Activated T-helper 17 cell treated with anti-CD3 and anti-CD28 coated beads, Interleukin-2, amount 50 U/mL, for 72 hours (primary cell): Measurements from ENCODE around the gene ALOX12B. TPM values are rescaled to one million over a fixed set of nuclear protein-coding genes. Genes with fewer than 3 reads are reported as not detected.

Source experiments
- ATAC-seq: fragments of 150-1000 bp; cut with Tn5 transposase; replicated peaks from 2 replicates; pipeline ENCODE4 v1.10.0; 2021; ENCODE audit warnings: mild to moderate bottlenecking, moderate library complexity
- H3K27ac Mint-ChIP-seq: one replicate; pipeline ENCODE4 v1.8.0; 2022; ENCODE audit warnings: mixed read lengths
- H3K27me3 Mint-ChIP-seq: one replicate; pipeline ENCODE4 v1.8.0; 2022; ENCODE audit warnings: mixed read lengths
- H3K36me3 Mint-ChIP-seq: one replicate; pipeline ENCODE4 v1.8.0; 2022; ENCODE audit warnings: low read depth, mild to moderate bottlenecking, mixed read lengths
- H3K4me1 Mint-ChIP-seq: one replicate; pipeline ENCODE4 v1.8.0; 2022; ENCODE audit warnings: mixed read lengths
- H3K4me3 Mint-ChIP-seq: one replicate; pipeline ENCODE4 v1.8.0; 2022; ENCODE audit warnings: mild to moderate bottlenecking, mixed read lengths
- H3K9me3 Mint-ChIP-seq: one replicate; pipeline ENCODE4 v1.8.0; 2022; ENCODE audit warnings: mixed read lengths
- total RNA-seq, 2 donors: library from RNA; stranded (reverse); gene quantifications; one replicate each; pipeline ENCODE4 v1.2.3, GENCODE V29; 2022

ALOX12B gene
- total RNA-seq: 1 to 10 TPM; 1.1 to 6.2 TPM

GRCh38 chr17:8087075-8087951 lies at the start of gene ALOX12B:
Gene ALOX12B (minus strand): TSS chr17:8087716. CDS start chr17:8087442, 274 bp downstream.
- H3K4me1 Mint-ChIP-seq: no peaks in the 10 kb centered on the region
- H3K36me3 Mint-ChIP-seq: no peaks in the 10 kb centered on the region

GRCh38 chr17:8133941-8134340 lies 46.4 kb upstream of the ALOX12B start:
- ATAC-seq: no peak
- no peaks in the 10 kb centered on the region for H3K27me3 Mint-ChIP-seq
- no peak overlapping the region for H3K4me3 Mint-ChIP-seq

More at GRCh38 chr17:8087075-8087951, at the start of gene ALOX12B:
- ATAC-seq: no peak
- Mint-ChIP-seq H3K27me3 (peaks cover 16% of the 10 kb centered on the region), H3K9me3 (no peaks in the 10 kb centered on the region), H3K27ac (no peak within 1 kb of the TSS), H3K4me3 (no peak within 1 kb of the TSS)

GRCh38 chr17:8133399-8133798 lies 45.9 kb upstream of the ALOX12B start:
- ATAC-seq: no peak
- no peak overlapping the region for H3K4me3 Mint-ChIP-seq
- H3K4me1 Mint-ChIP-seq: peaks cover 5% of the 10 kb centered on the region
- no peak overlapping the region for H3K27ac Mint-ChIP-seq
- H3K27me3 Mint-ChIP-seq: no peaks in the 10 kb centered on the region
- H3K36me3 Mint-ChIP-seq: no peaks in the 10 kb centered on the region
- H3K9me3 Mint-ChIP-seq: no peaks in the 10 kb centered on the region

More at GRCh38 chr17:8133941-8134340, 46.4 kb upstream of the ALOX12B start:
- peaks cover 5% of the 10 kb centered on the region for H3K4me1 Mint-ChIP-seq
- no peaks in the 10 kb centered on the region for H3K9me3 Mint-ChIP-seq
- no peaks in the 10 kb centered on the region for H3K36me3 Mint-ChIP-seq
- H3K27ac Mint-ChIP-seq: no peak overlapping the region

- no peak overlapping the region for H3K27ac Mint-ChIP-seq
- H3K4me1 Mint-ChIP-seq: peaks cover 9% of the 10 kb centered on the region
- H3K36me3 Mint-ChIP-seq: no peaks in the 10 kb centered on the region
- peak; percentile 88 for ATAC-seq
- peaks cover 4% of the 10 kb centered on the region for H3K27me3 Mint-ChIP-seq
- no peak overlapping the region for H3K4me3 Mint-ChIP-seq
- H3K9me3 Mint-ChIP-seq: no peaks in the 10 kb centered on the region
Measured at GRCh38 chr17:8131844-8132441, 44.4 kb upstream of the ALOX12B start.

- Mint-ChIP-seq H3K36me3 (peaks cover 31% of the 10 kb centered on the region), H3K4me3 (no peak overlapping the region), H3K9me3 (no peaks in the 10 kb centered on the region), H3K27me3 (peaks cover 20% of the 10 kb centered on the region), H3K4me1 (peaks cover 42% of the 10 kb centered on the region), H3K27ac (no peak overlapping the region)
- ATAC-seq: no peak
Measured at GRCh38 chr17:8128125-8128784, 40.7 kb upstream of the ALOX12B start.

- ATAC-seq: peak; percentile 63
- Mint-ChIP-seq H3K27ac (peak overlapping the region; percentile 99), H3K9me3 (no peaks in the 10 kb centered on the region), H3K4me3 (peak overlapping the region; percentile 95), H3K4me1 (peaks cover 40% of the 10 kb centered on the region), H3K27me3 (peaks cover 27% of the 10 kb centered on the region), H3K36me3 (peaks cover 35% of the 10 kb centered on the region)
Measured at GRCh38 chr17:8126491-8127066, 39.1 kb upstream of the ALOX12B start.

GRCh38 chr17:8125947-8126490 lies 38.5 kb upstream of the ALOX12B start:
- Mint-ChIP-seq H3K9me3 (no peaks in the 10 kb centered on the region), H3K4me1 (peaks cover 42% of the 10 kb centered on the region), H3K4me3 (peak overlapping the region; percentile 95), H3K27ac (peak overlapping the region; percentile 99), H3K27me3 (peaks cover 27% of the 10 kb centered on the region), H3K36me3 (peaks cover 38% of the 10 kb centered on the region)
- peak; percentile 10 for ATAC-seq

GRCh38 chr17:8125154-8125946 lies 37.8 kb upstream of the ALOX12B start:
- H3K9me3 Mint-ChIP-seq: no peaks in the 10 kb centered on the region
- H3K4me1 Mint-ChIP-seq: peaks cover 49% of the 10 kb centered on the region
- peak overlapping the region; percentile 95 for H3K4me3 Mint-ChIP-seq
- peak overlapping the region; percentile 99 for H3K27ac Mint-ChIP-seq
- H3K36me3 Mint-ChIP-seq: peaks cover 44% of the 10 kb centered on the region
- ATAC-seq: peak; percentile 39
- H3K27me3 Mint-ChIP-seq: peaks cover 27% of the 10 kb centered on the region

- no peak for ATAC-seq
- H3K9me3 Mint-ChIP-seq: no peaks in the 10 kb centered on the region
- peak overlapping the region; percentile 95 for H3K4me3 Mint-ChIP-seq
- H3K36me3 Mint-ChIP-seq: peaks cover 52% of the 10 kb centered on the region
- peaks cover 27% of the 10 kb centered on the region for H3K27me3 Mint-ChIP-seq
- H3K27ac Mint-ChIP-seq: peak overlapping the region; percentile 99
- peaks cover 57% of the 10 kb centered on the region for H3K4me1 Mint-ChIP-seq
Measured at GRCh38 chr17:8124350-8125153, 37.0 kb upstream of the ALOX12B start.

GRCh38 chr17:8123695-8124349 lies 36.3 kb upstream of the ALOX12B start, which contains the start of gene HES7:
Gene HES7 (minus strand): TSS chr17:8124106. CDS start chr17:8124084, 22 bp downstream.
- Mint-ChIP-seq H3K4me1 (peaks cover 62% of the 10 kb centered on the region), H3K36me3 (peaks cover 60% of the 10 kb centered on the region), H3K27me3 (peaks cover 27% of the 10 kb centered on the region), H3K4me3 (peak within 1 kb of the TSS; percentile 95), H3K9me3 (no peaks in the 10 kb centered on the region), H3K27ac (peak within 1 kb of the TSS; percentile 99)
- no peak for ATAC-seq

GRCh38 chr17:8122924-8123694 lies 35.6 kb upstream of the ALOX12B start:
- Mint-ChIP-seq H3K27me3 (peaks cover 27% of the 10 kb centered on the region), H3K4me1 (peaks cover 68% of the 10 kb centered on the region), H3K9me3 (no peaks in the 10 kb centered on the region), H3K27ac (peak overlapping the region; percentile 67), H3K4me3 (peak overlapping the region; percentile 95), H3K36me3 (peaks cover 65% of the 10 kb centered on the region)
- ATAC-seq: no peak

GRCh38 chr17:8122422-8122923 lies 35.0 kb upstream of the ALOX12B start:
- H3K36me3 Mint-ChIP-seq: peaks cover 65% of the 10 kb centered on the region
- no peak overlapping the region for H3K27ac Mint-ChIP-seq
- peaks cover 74% of the 10 kb centered on the region for H3K4me1 Mint-ChIP-seq
- no peaks in the 10 kb centered on the region for H3K9me3 Mint-ChIP-seq
- H3K27me3 Mint-ChIP-seq: peaks cover 27% of the 10 kb centered on the region
- H3K4me3 Mint-ChIP-seq: peak overlapping the region; percentile 95
- ATAC-seq: no peak
